Left renal cortex interstitium (tissue), 4 donors: ENCODE measurements around the gene PTPRH. TPM values are rescaled to one million over a fixed set of nuclear protein-coding genes. Genes with fewer than 3 reads are reported as not detected.

Experiments used
- DNase-seq, 4 donors: peaks; one replicate each; pipeline ENCODE4 v3.0.0-alpha.2; 2013; ENCODE audit warnings: low read depth in 4 of 4, low spot score in 2 of 4, missing footprints in 1 of 4
- polyA plus RNA-seq, 4 donors: library from polyadenylated mRNA; unstranded; fragments of 120-200 nt; gene quantifications; one replicate each; pipeline ENCODE4 v1.2.1, GENCODE V29; 2013; ENCODE audit not compliant: insufficient read length in 4 of 4

Gene PTPRH
- polyA plus RNA-seq, 4 donors, result 0.06 to 0.17 (median 0.11) TPM

DNA sequence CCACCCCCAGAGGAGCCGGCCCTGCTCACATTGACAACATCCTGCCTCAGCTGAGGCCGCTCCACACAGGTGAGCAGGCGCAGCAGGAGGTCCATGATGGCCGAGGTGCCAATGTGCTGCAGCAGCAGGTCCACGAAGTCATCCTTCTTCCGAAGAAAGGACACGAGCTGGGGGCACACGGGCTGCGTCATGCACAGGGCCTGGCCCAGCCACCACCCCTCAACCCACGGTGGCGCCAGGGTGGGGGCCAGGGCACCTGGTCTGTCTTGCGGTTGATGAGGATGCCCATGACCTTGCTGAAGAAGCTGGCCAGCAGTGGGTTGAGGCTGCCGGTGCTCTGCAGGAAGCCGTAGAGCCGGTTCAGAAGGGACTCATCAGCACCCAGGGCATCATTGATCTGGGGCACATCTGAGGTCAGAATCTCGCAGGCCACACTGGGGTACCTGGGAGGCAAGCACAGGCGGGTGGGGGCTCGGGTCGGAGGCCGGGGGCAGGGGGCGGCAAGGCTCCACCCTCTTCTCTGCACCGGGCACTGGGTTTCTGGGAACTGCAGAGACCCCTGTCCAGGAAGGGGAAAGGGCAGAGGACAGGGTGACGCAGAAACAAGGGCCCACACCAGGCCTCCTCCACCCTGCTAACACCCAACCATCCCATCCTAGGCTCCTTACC is 36.1 kb upstream of the PTPRH start:
- DNase-seq, result no peak

DNA sequence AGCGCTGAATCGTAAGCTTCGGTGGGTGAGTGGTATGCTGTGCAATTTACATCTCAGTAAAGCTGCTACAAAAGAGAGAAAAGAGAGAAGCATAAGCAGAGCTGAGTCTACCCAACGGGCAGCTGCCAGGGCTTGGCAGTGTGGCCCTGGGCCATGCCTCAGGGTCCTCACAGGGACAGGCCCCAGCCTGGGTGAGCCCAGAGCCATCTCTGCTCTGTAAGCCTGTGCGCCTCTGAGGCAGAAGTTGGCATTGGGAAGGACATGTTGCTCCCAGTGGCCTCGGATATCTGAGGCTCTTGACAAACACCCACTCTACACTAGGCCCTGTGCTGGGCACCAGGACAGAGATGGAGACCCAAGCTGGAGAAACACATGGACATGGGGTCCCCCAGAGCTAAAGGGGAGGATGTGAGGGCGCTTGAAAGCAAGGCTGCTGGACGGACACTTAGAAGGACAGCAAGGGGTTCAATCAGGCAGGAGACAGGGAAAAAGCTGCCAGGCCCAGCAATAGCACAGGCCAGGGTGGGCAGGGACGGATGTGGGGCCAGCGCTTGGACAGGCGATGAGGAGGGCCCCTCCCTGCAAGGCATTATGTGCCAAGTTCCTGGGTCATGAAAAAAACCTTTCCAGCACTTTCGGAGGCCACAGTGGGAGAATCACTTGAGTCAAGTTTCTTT is 34.8 kb upstream of the PTPRH start:
- no peak for DNase-seq

DNA sequence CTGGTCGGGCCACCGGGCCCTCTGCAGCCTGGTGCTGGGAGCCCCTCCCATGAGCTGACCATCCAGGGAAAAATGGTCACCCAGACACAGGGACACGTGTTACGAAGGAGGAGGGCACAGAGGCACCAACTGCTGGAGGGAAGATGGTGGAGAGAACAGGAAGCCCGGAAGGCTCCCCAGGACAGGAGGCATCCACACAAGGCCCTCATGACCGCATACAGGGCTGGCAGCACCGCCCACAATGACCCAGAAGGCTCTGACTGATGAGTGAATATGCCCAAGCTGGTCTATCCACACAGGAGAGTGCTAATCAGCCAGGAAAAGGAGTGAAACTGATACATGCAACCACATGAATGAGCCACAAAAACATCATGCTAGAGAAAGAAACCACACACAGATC is 33.2 kb upstream of the PTPRH start:
- no peak for DNase-seq

DNA sequence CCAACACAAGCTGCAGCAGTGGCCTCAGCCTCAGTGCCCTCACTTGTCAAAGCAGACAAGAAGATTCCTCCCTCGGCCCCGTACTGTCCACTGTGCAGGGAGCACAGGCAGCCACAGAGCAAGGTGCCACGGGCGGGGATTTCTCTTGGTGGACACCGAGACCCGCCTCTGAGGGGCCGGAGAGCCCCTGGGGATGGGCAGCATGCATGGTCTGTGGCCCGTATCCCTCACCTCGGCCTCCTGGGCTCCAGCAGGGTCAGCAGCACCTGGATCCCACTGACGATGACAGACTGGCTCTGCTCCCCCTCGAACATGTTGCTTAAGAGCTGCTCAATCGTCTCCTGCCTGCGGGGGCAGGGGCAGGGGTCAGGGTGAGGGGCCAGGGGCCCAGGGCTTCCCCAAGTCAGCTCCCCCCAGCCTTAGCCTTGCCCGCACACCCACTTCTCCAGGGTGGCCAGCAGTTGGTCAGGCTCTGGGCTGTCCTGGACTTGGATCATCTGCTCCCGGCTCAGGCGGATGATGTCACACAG is 32.7 kb upstream of the PTPRH start:
- DNase-seq, result no peak

DNA sequence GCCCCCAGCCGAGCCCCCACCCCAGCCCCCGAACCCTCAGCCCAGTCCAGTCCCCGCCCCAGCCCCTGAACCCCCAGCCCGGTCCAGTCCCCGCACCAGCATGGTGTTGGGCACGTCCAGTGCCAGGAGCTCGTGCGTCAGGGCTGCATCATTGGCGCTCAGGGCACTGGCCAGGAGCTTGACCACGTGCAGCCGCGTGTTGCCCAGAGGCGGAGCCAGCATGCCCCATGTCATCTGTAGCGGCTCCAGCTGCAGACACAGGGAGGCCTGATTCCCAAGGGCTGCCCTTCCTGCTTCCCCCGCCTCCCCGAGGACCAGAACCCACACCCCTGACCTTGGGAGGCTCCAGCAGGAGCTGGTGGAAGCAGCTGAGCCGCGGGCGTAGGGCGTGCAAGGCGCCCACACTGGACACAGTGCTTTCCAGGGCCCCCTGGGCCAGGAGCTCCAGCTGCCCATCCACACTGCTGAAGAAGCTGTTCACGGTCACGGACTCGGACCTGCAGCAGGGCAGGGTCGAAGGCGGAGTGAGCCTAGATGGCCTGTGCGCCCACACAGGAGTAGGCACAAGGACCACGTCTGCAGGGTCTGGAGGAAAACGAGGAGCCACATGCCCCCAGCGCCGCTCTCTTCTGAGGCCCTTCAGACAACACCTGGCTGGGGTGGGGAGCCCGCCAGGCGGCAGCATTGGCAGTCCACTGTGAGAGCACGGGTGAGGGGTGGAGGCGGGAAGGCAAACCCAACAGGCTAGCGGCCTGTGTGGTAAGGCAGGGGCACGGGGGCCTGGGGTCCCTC is 32.0 kb upstream of the PTPRH start:
- no peak for DNase-seq

DNA sequence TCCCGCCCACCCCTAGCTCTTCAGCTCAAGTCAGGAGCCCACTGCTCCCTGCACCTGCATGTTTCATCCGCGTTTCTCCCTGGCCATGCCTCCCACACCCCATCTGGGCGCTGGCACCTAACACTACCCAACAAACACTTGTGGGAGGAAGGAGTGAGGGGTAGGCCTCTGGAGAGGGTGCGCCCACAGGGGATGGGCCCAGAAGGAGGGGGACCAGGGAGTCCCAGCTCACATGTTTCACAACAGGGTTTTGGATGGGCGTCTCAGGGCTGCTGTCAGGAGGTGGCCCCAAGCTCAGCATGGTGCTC is 31.4 kb upstream of the PTPRH start:
- no peak for DNase-seq

- DNase-seq, result no peak
Measured at GRCh38 chr19:55239004-55239403, 29.7 kb upstream of the PTPRH start.

GRCh38 chr19:55238030-55238429 is 28.7 kb upstream of the PTPRH start:
- DNase-seq, result no peak

- no peak for DNase-seq
Measured at GRCh38 chr19:55232986-55233385, 23.7 kb upstream of the PTPRH start.

GRCh38 chr19:55232286-55232602 is 22.9 kb upstream of the PTPRH start:
- DNase-seq, result no peak

- DNase-seq, result no peak
Measured at GRCh38 chr19:55231391-55232285, 22.3 kb upstream of the PTPRH start.

GRCh38 chr19:55230780-55231179 is 21.5 kb upstream of the PTPRH start:
- DNase-seq, result no peak

- DNase-seq, result no peak
Measured at GRCh38 chr19:55230329-55230728, 21.0 kb upstream of the PTPRH start.

GRCh38 chr19:55229789-55230182 is 20.5 kb upstream of the PTPRH start:
- no peak for DNase-seq

DNA sequence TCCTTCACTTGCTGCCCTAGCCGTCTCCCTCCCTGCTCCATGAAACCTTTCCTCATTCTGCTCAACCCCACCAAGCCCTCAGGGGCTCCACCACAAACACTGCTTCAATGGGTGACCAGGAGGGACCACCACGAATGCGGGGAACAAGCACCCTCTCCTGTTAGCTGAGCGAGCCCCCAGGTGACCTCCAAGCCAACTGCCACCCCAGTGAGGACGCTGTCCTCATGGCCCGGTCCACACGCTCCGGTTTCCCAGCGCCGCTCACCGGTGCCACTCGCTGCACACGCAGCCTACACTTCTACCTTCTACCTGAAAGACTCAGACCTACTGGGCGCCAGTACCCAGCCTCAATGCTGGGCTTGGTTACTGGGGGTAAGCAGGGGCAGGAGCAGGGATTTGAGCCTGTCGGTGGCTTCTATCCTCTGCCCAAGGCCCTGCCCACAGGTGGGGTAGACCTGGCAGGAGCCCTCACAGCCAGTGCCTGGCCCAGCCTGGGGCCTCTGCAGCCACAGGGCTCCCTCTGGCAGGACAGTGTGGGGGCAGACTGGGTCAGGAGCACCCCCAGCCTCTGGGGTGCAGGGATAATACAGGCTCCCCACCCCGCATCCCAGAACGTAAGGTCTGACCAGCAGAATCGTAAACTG is 20.0 kb upstream of the PTPRH start:
- no peak for DNase-seq

DNA sequence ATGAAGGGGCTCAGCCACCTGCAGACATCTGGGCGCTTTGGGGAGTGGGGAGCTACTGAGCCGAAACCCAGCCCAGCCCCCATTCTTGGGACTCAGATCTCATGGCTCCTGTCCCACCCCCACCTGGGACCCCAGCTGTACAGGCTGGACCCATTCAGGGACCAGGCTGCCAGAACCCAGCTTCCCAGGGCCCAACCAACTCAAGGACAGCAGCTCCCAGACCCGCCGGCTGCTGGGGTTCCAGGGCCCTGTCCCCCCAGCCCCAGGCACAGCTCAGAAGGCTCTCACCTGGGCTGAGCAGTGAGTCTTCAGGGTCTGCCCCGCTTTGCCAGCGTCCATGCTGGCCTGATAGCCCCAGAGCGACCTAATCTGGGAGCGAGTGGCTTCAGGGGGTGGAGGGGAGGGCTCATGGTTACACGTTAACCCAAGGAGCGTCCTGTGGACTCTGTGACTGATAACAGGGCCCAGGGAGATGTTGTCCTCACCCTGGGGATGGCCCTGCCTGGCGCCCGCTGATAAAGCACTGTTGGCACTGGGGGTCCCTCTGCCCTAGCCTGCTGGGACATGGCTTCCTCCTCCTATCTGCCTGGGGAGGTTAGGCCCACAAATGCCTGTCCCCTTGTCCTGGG is 19.2 kb upstream of the PTPRH start, which contains the start of gene TMEM86B:
Gene TMEM86B, minus strand, starts transcription at position 361 of the 629 bp plus-strand sequence. Its CDS starts 22 bp downstream, at position 339.
- no peak for DNase-seq

DNA sequence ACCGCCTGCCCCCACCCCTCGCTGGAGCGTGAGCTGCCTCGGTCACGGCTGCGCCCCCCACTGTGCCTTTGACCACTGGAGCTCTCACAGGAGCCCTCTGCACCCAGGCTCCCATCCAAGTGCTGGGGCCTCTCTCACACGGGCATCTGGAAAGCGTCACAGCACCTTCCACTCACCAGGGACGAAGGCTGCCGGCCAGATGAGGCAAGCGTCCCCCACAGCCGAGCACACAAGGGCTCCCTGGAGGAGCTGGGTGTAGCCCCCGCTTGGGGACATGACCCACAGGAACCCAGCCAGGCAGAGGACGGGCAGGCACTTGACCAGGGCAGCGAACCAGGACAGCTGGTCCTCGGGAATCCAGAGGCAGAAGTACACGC is 18.7 kb upstream of the PTPRH start:
- DNase-seq, result no peak

GRCh38 chr19:55227241-55228014 is 18.1 kb upstream of the PTPRH start:
- DNase-seq, result no peak

- DNase-seq, result no peak
Measured at GRCh38 chr19:55226788-55227187, 17.5 kb upstream of the PTPRH start.
